ENCODE data around the gene MRPS11. TPM values are rescaled to one million over a fixed set of nuclear protein-coding genes. Genes with fewer than 3 reads are reported as not detected.
"Not testable (repeated sequence)": the region's sequence is repeated elsewhere in the genome, so short reads cannot be mapped to it uniquely, and the experiment has no call there.

Gene MRPS11
- total RNA-seq: 10 to 100 TPM; 66.6 to 66.9 TPM

DNA sequence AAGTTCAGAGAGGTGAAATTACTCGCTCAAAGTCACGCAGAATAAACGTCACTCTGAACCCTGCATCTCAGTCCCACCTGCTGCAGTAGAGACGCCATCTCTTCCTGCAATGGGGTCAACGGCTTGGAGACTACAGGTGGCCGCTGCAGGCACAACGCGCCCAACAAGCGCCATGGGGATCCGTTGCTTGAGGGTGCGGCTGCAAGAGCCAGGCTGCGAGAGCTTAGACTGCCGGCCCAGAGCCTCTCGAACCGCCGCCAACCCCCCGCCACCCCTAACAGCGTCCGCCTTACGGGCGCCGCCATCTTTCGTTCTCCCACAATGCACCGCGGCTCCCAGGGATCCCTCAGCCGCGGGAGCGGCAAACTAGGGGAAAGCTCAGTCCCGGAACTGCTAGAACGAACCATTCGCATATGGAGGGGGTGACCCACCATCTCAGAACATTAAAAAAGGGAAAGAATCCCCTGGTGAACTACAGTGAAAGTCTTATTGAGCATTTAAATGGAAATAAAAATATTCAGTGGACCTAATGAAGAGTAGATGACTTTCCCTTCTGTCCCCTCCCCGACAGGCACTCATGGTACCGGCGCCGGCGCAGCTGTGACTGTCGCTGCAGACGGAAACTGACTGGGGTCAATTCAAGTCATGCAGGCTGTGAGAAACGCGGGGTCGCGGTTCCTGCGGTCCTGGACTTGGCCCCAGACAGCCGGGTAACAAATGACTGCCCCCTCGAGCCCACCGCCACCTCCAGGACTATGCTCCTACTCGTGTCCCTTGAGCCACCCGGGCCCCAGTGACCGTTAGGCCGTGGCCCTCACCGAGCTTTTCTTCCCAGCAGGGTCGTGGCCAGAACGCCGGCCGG, at the start of gene MRPS11, which contains the start of gene MRPL46:
TSS of gene MRPS11 (plus strand) at position 636 of the 862 bp plus-strand sequence. CDS start at position 646, 10 bp downstream.
TSS of gene MRPL46 (minus strand) at position 316 of the 862 bp plus-strand sequence. CDS start at position 305, 11 bp downstream.
- peak within 1 kb of the TSS; percentile 83 to 98 for H3K4me3 Mint-ChIP-seq
- H3K9me3 Mint-ChIP-seq: no peaks in the 10 kb centered on the region
- no peaks in the 10 kb centered on the region for H3K27me3 Mint-ChIP-seq (ENCODE audit: low read depth)
- peaks cover 8 to 18% of the 10 kb centered on the region in 2 donors for H3K36me3 Mint-ChIP-seq (ENCODE audit: insufficient read depth in 2 of 2)
- H3K4me1 Mint-ChIP-seq (ENCODE audit: low read depth): peaks cover 39% of the 10 kb centered on the region
- H3K27ac Mint-ChIP-seq: peak within 1 kb of the TSS; percentile 99
- DNase-seq (peak; percentile 91 to 93), ATAC-seq (replicated peaks in 1 of 2) (peak; percentile 82 to 86)

DNA sequence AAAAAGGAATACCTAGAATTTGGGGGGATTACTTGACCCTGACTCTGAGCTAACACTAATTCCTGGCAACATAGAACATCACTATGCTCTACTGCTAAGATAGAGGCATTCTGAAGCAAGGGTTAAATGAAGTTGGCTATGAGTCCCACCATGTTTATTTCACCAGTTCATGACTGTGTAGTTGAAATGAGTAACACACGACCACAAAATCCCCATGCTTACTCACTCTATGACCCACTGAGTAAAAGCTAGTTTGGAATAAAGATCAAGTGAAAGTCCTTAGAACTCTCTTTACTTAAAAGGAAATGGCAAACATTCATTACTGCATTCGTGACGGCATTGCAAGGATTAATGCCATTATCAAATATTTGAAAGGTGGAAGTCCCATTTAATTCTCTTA, 47.7 kb upstream of the MRPS11 start:
- ATAC-seq (replicated peaks in 1 of 2): peak; percentile 99

DNA sequence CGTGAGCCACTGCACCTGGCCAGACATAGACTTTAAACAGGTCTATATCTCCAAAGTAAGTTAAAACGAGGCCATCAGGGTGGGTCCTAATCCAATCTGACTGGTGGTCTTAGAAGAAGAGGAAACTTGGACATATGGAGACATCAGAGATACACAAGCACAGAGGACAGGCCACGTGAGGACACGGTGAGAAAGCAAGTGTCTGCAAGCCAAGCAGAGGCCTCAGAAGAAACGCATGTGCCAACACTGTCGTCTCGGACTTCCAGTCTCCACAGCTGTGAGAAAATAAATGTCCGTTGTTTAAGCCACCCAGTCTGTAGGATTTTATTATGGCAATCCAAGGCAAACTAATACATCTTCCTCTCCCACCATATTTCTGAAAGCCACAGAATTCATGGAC, 44.2 kb upstream of the MRPS11 start:
- no peak overlapping the region for H3K4me3 Mint-ChIP-seq
- peaks cover 50% of the 10 kb centered on the region for H3K27me3 Mint-ChIP-seq (ENCODE audit: low read depth)
- no peak overlapping the region for H3K27ac Mint-ChIP-seq
- peaks cover 2% of the 10 kb centered on the region in 2 donors for H3K36me3 Mint-ChIP-seq (ENCODE audit: insufficient read depth in 2 of 2)
- H3K9me3 Mint-ChIP-seq: peaks cover 2 to 4% of the 10 kb centered on the region in 2 donors
- ATAC-seq (replicated peaks in 1 of 2) (no peak), DNase-seq (no peak)
- peaks cover 26% of the 10 kb centered on the region for H3K4me1 Mint-ChIP-seq (ENCODE audit: low read depth)

More for the DNA sequence above, 47.7 kb upstream of the MRPS11 start:
- Mint-ChIP-seq H3K9me3 (peaks cover 2 to 4% of the 10 kb centered on the region in 2 donors), H3K4me1 (ENCODE audit: low read depth) (peaks cover 27% of the 10 kb centered on the region), H3K27me3 (ENCODE audit: low read depth) (peaks cover 39% of the 10 kb centered on the region), H3K36me3 (ENCODE audit: insufficient read depth in 2 of 2) (peaks cover 2% of the 10 kb centered on the region in 2 donors), H3K27ac (peak overlapping the region; percentile 40), H3K4me3 (peak overlapping the region in 1 of 2 donors; percentile 30)
- DNase-seq: peak; percentile 32 to 64

DNA sequence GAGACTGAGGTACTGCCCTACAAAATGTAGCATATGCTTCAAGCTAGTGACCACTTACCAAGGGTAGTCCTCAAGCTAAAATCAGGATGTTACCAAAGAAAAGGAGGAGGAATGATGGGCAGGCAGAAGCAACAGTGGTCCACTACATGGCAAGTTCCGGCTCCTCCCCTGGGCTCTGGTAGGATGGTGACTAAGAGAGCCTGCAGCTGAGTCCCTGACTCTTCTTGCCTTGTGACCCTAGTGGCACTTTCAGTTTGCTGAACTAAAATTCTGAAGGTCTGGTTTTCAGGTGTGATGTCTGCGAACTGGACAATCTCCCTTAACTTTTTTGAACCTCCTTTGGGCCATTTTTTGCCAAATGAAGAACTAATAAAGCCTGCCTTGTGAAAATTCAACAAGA, 41.2 kb upstream of the MRPS11 start:
- Mint-ChIP-seq H3K4me1 (ENCODE audit: low read depth) (no peaks in the 10 kb centered on the region), H3K36me3 (ENCODE audit: insufficient read depth in 2 of 2) (no peaks in the 10 kb centered on the region), H3K9me3 (no peaks in the 10 kb centered on the region), H3K27me3 (ENCODE audit: low read depth) (peaks cover 54% of the 10 kb centered on the region), H3K27ac (no peak overlapping the region), H3K4me3 (no peak overlapping the region)
- no peak for DNase-seq
- ATAC-seq (replicated peaks in 1 of 2): peak in 1 of 2 donors; percentile 41

DNA sequence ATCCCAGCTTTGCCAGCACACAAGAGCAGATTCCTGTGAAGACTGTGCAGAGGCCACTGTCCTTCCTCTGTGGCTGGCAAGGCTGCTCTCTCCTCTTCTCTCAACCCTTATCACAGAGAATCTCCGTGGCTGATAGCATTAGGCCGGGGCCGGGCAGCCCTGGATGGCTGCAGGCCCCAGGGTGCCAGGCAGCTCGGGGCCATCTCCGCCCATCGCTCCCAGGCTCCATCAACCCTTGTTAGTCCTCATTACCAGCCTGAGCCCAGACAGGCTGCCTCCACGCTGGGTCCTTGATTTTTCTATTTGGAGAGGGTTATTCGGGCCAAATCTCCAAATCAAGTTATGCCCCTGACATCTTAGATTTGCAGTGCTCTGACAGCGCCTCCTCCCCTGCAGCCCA, 39.5 kb upstream of the MRPS11 start:
- ATAC-seq (replicated peaks in 1 of 2): no peak
- DNase-seq: no peak
- peaks cover 54% of the 10 kb centered on the region for H3K27me3 Mint-ChIP-seq (ENCODE audit: low read depth)
- no peaks in the 10 kb centered on the region for H3K36me3 Mint-ChIP-seq (ENCODE audit: insufficient read depth in 2 of 2)
- H3K4me3 Mint-ChIP-seq: no peak overlapping the region
- H3K4me1 Mint-ChIP-seq (ENCODE audit: low read depth): no peaks in the 10 kb centered on the region
- H3K27ac Mint-ChIP-seq: no peak overlapping the region
- H3K9me3 Mint-ChIP-seq: no peaks in the 10 kb centered on the region

DNA sequence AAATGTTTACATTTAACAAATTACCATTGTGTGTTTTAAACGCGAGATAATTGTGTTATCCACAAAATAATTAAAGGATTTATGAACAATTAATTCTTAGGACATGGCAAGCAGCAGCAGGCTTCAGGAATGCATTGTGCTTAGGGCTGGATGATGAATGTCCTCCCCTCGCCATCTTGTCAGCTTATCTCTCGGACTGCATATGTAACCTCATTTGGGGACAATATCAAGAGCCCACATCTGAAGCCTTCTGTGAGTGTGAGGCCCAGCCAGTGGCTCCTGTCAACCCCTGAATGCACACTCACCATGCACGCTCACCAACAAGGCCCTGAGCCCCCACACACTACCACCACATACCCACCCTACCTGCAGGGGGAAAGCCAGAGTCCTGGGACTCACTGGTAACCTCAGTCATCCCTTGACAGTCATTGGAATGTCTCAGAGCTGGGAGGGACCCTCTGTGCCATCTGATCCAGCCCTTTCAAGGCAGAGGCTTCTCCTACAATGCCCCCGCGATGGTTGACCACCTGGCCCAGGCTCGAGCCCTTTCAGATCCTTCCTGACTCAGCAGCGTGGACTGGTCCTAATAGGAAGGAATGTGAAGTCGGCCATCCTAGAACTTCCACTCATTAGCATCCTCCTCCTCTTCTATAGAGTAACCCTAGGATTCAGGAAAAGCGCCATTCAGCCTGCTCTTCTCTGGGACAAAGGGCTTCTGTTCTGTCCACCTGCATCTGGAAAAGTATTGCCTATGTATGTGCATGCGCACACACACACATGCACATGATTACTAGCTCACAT, 38.5 kb upstream of the MRPS11 start:
- H3K4me3 Mint-ChIP-seq: no peak overlapping the region
- no peak for ATAC-seq (replicated peaks in 1 of 2)

DNA sequence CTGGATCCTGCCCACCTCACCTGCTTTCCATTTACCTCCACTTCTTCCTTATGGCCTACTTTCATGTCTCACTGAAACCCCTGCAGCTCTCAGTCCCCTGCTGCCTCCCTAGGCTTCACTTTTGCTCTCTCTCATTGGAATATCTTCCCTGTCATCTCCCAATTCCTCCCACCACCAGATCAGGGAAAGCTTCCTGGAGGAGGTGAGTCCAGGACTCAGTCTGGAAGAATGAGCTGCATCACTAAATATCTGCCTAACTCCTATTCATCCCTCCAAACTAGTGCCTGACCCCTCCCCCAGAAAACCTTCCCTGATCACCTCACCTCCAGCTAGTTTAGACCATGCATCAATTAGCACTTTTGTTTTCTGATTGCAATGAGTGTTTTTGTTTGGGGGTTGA, 37.5 kb upstream of the MRPS11 start:
- Mint-ChIP-seq H3K9me3 (no peaks in the 10 kb centered on the region), H3K27me3 (ENCODE audit: low read depth) (peaks cover 39% of the 10 kb centered on the region), H3K36me3 (ENCODE audit: insufficient read depth in 2 of 2) (no peaks in the 10 kb centered on the region), H3K4me1 (ENCODE audit: low read depth) (no peaks in the 10 kb centered on the region), H3K4me3 (no peak overlapping the region), H3K27ac (no peak overlapping the region)
- DNase-seq: no peak
- ATAC-seq (replicated peaks in 1 of 2): no peak

More for the DNA sequence above, 38.5 kb upstream of the MRPS11 start:
- H3K27ac Mint-ChIP-seq: no peak overlapping the region
- DNase-seq: no peak
- no peaks in the 10 kb centered on the region for H3K9me3 Mint-ChIP-seq
- no peaks in the 10 kb centered on the region for H3K4me1 Mint-ChIP-seq (ENCODE audit: low read depth)
- H3K36me3 Mint-ChIP-seq (ENCODE audit: insufficient read depth in 2 of 2): no peaks in the 10 kb centered on the region
- peaks cover 47% of the 10 kb centered on the region for H3K27me3 Mint-ChIP-seq (ENCODE audit: low read depth)

DNA sequence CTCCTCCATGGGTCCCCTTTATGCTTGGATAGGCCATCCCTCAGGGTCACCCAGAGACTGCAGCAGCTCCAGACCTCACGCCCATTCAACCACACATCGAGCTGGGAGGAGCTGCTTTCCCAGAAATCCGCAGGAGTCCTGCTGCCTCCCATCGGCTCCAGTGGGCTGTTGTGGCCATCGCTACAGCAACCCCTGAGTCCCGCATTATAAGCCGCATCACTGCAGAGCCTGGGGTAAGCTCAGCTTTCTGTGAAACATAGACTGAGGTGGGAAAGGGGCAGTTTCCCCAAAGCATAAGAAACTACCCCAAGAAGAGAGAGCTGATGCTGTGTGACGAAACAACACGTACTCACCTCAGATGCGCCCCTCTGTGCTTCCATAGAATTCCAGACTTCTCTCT, 36.1 kb upstream of the MRPS11 start:
- Mint-ChIP-seq H3K9me3 (no peaks in the 10 kb centered on the region), H3K4me1 (ENCODE audit: low read depth) (peaks cover 6% of the 10 kb centered on the region), H3K36me3 (ENCODE audit: insufficient read depth in 2 of 2) (no peaks in the 10 kb centered on the region), H3K27me3 (ENCODE audit: low read depth) (peaks cover 25% of the 10 kb centered on the region), H3K27ac (no peak overlapping the region), H3K4me3 (no peak overlapping the region)
- DNase-seq (no peak), ATAC-seq (replicated peaks in 1 of 2) (no peak)

DNA sequence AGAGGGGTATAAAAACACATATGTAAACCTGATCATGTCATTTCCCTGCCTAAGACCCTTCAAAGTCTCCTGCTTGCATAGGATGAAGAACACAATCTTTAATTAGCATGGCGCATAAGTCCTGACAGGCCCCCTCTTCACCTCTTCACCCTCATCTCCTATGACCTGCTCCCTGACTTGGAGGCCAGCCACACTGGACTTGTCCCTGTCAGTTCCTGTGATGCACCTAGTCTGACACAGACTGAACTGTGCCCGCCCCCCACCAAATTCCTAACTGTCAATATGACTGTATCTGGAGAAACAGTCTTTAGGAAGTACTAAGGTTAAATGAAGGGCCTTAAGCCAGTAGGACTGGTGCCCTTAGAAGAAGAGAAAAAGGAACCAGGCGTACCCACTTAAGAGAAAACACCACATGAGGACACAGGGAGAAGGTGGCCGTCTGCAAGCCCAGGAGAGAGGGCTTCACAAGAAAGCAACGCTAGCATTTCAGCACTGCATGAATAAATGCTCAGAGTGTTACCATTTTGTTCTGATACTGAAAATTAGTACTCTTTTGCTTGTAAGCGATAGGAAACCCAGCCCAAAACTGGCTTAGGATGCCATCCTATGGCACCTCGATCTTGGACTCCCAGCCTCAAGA, 34.3 kb upstream of the MRPS11 start:
- Mint-ChIP-seq H3K4me3 (no peak overlapping the region), H3K4me1 (ENCODE audit: low read depth) (peaks cover 20% of the 10 kb centered on the region), H3K36me3 (ENCODE audit: insufficient read depth in 2 of 2) (no peaks in the 10 kb centered on the region), H3K27me3 (ENCODE audit: low read depth) (peaks cover 25% of the 10 kb centered on the region), H3K27ac (no peak overlapping the region), H3K9me3 (no peaks in the 10 kb centered on the region)
- no peak for DNase-seq
- ATAC-seq (replicated peaks in 1 of 2): no peak

DNA sequence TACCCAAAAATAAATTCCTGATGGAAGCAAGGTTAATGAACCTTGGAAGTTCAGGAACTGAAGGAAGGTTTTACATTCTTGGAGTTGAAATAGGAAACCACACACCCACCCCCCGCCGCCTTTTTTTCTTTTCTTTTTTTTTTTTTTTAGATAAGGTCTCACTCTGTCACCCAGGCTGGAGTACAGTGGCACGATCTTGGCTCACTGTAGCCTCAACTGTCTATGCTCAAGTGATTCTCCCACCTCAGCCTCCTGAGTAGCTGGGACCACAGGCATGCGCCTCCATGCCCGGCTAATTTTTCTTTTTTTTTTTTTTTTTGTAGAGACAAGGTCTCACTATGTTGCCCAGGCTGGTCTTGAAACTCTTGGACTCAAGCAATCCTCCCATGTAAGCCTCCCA, 33.4 kb upstream of the MRPS11 start:
- Mint-ChIP-seq H3K4me1 (ENCODE audit: low read depth) (peaks cover 20% of the 10 kb centered on the region), H3K27me3 (ENCODE audit: low read depth) (peaks cover 25% of the 10 kb centered on the region)
- H3K9me3 Mint-ChIP-seq; H3K4me3 Mint-ChIP-seq; H3K36me3 Mint-ChIP-seq (ENCODE audit: insufficient read depth in 2 of 2); DNase-seq; H3K27ac Mint-ChIP-seq; ATAC-seq (replicated peaks in 1 of 2): not testable (repeated sequence)

DNA sequence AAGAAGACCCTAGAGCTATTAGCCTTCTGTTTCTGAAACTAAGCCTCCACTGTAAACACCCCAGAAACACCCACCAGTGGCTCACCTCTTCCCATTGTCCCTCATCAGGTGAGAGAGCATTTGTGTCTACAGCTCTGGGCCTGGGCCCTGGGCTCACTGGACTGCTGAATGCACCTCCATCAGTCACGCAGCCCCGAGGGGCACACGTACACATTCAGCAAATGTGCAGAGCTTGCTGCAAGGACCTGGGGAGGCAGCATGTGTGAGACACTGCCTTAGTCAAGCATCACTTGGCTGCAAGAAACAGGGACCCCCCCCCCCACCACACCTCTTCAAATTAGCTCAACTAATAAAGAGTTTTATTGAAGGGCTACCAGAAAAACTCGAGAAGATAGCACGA, 29.3 kb upstream of the MRPS11 start:
- H3K9me3 Mint-ChIP-seq: peaks cover 0 to under 1% of the 10 kb centered on the region in 2 donors
- ATAC-seq (replicated peaks in 1 of 2): no peak

DNA sequence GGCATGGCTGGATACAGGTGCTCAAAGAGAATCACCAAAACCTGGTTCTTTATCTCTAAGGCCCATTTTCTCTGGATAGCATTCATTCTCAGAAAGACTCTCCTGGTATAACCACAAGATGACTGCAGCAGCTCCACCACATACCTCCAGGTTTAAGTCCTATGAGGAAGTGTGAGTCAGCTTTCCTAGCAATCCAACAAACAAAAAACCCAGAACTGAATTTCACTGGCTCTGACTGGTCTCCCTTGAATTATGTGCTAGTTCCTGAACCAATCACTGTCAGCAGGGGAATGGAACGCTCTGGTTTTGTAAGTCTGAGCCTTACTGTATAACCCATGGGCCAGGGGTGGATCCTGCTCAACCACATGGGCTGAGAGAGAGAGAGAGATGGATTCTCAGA, 27.5 kb upstream of the MRPS11 start:
- Mint-ChIP-seq H3K4me3 (no peak overlapping the region), H3K27me3 (ENCODE audit: low read depth) (peaks cover 47% of the 10 kb centered on the region), H3K27ac (no peak overlapping the region), H3K9me3 (peaks cover 5 to 8% of the 10 kb centered on the region in 2 donors), H3K36me3 (ENCODE audit: insufficient read depth in 2 of 2) (peaks cover 8 to 10% of the 10 kb centered on the region in 2 donors), H3K4me1 (ENCODE audit: low read depth) (peaks cover 20% of the 10 kb centered on the region)
- ATAC-seq (replicated peaks in 1 of 2) (peak; percentile 67 to 72), DNase-seq (no peak)

More for the DNA sequence above, 29.3 kb upstream of the MRPS11 start:
- DNase-seq: no peak
- H3K4me1 Mint-ChIP-seq (ENCODE audit: low read depth): peaks cover 20% of the 10 kb centered on the region
- H3K36me3 Mint-ChIP-seq (ENCODE audit: insufficient read depth in 2 of 2): peaks cover 1 to 2% of the 10 kb centered on the region in 2 donors
- no peak overlapping the region for H3K4me3 Mint-ChIP-seq
- no peak overlapping the region for H3K27ac Mint-ChIP-seq
- peaks cover 34% of the 10 kb centered on the region for H3K27me3 Mint-ChIP-seq (ENCODE audit: low read depth)
